ENCODE data around the gene C1QTNF9B.

C1QTNF9B gene

GRCh38 chr13:23851106-23851505, 46.2 kb downstream of the C1QTNF9B start:
- TF ChIP-seq CTCF (IDR thresholded peaks at IDR 0.05; ENCODE audit: insufficient read depth, low read length, poor library complexity, severe bottlenecking) = no peak
- no peak for TF ChIP-seq EZH2phosphoT487 (conservative IDR thresholded peaks at IDR 0.05; ENCODE audit: low read length)
- H3K4me3 ChIP-seq (ENCODE audit: insufficient read depth, low read length, poor library complexity, severe bottlenecking) = no peak overlapping the region
- no peaks in the 10 kb centered on the region for H3K27me3 ChIP-seq (ENCODE audit: low read length)
- no peak overlapping the region for H3K9ac ChIP-seq (ENCODE audit: low read length)
- H4K20me1 ChIP-seq (ENCODE audit: low read depth, low read length) = 0 out of 2 replicates have a peak, but pooled peaks cover 1% of the 10 kb centered on the region
- 0 out of 2 replicates have a peak, but pooled peaks cover 3% of the 10 kb centered on the region for H3F3A ChIP-seq (ENCODE audit: insufficient read depth)
- no peaks in the 10 kb centered on the region for H3K9me3 ChIP-seq (ENCODE audit: insufficient read depth, low read length)
- H3K36me3 ChIP-seq (ENCODE audit: low read length) = no peaks in the 10 kb centered on the region
- H2AFZ ChIP-seq (ENCODE audit: low read depth, low read length, severe bottlenecking) = no peak overlapping the region
- no peak overlapping the region for H3K4me2 ChIP-seq (ENCODE audit: low read depth, low read length, poor library complexity, severe bottlenecking)
- H3K27ac ChIP-seq (ENCODE audit: low read depth, low read length) = no peak overlapping the region
- no peaks in the 10 kb centered on the region for H3K79me2 ChIP-seq (ENCODE audit: insufficient read depth, low read length)
- H3K9me2 ChIP-seq (replicated peaks; ENCODE audit: insufficient read depth, low read length) = no peaks in the 10 kb centered on the region

GRCh38 chr13:23850134-23850533, 47.2 kb downstream of the C1QTNF9B start:
- Histone ChIP-seq H3K4me2 (ENCODE audit: low read depth, low read length, poor library complexity, severe bottlenecking) (no peak overlapping the region), H3K27ac (ENCODE audit: low read depth, low read length) (no peak overlapping the region), H2AFZ (ENCODE audit: low read depth, low read length, severe bottlenecking) (no peak overlapping the region), H3K36me3 (ENCODE audit: low read length) (no peaks in the 10 kb centered on the region), H3F3A (ENCODE audit: insufficient read depth) (0 out of 2 replicates have a peak, but pooled peaks cover under 1% of the 10 kb centered on the region), H3K79me2 (ENCODE audit: insufficient read depth, low read length) (no peaks in the 10 kb centered on the region), H3K9ac (ENCODE audit: low read length) (no peak overlapping the region), H3K4me3 (ENCODE audit: insufficient read depth, low read length, poor library complexity, severe bottlenecking) (no peak overlapping the region), H3K9me2 (replicated peaks; ENCODE audit: insufficient read depth, low read length) (no peaks in the 10 kb centered on the region), H4K20me1 (ENCODE audit: low read depth, low read length) (0 out of 2 replicates have a peak, but pooled peaks cover 3% of the 10 kb centered on the region), H3K27me3 (ENCODE audit: low read length) (no peaks in the 10 kb centered on the region), H3K9me3 (ENCODE audit: insufficient read depth, low read length) (no peaks in the 10 kb centered on the region)
- TF ChIP-seq CTCF (IDR thresholded peaks at IDR 0.05; ENCODE audit: insufficient read depth, low read length, poor library complexity, severe bottlenecking) (no peak), EZH2phosphoT487 (conservative IDR thresholded peaks at IDR 0.05; ENCODE audit: low read length) (no peak)

GRCh38 chr13:23849670-23850069, 47.6 kb downstream of the C1QTNF9B start:
- no peak overlapping the region for H3K27ac ChIP-seq (ENCODE audit: low read depth, low read length)
- no peaks in the 10 kb centered on the region for H3F3A ChIP-seq (ENCODE audit: insufficient read depth)
- H3K27me3 ChIP-seq (ENCODE audit: low read length) = no peaks in the 10 kb centered on the region
- H3K4me3 ChIP-seq (ENCODE audit: insufficient read depth, low read length, poor library complexity, severe bottlenecking) = no peak overlapping the region
- no peak overlapping the region for H2AFZ ChIP-seq (ENCODE audit: low read depth, low read length, severe bottlenecking)
- H3K9me2 ChIP-seq (replicated peaks; ENCODE audit: insufficient read depth, low read length) = no peaks in the 10 kb centered on the region
- H3K4me2 ChIP-seq (ENCODE audit: low read depth, low read length, poor library complexity, severe bottlenecking) = no peak overlapping the region
- H3K79me2 ChIP-seq (ENCODE audit: insufficient read depth, low read length) = no peaks in the 10 kb centered on the region
- H3K36me3 ChIP-seq (ENCODE audit: low read length) = no peaks in the 10 kb centered on the region
- no peak overlapping the region for H3K9ac ChIP-seq (ENCODE audit: low read length)
- no peaks in the 10 kb centered on the region for H3K9me3 ChIP-seq (ENCODE audit: insufficient read depth, low read length)
- 0 out of 2 replicates have a peak, but pooled peaks cover 3% of the 10 kb centered on the region for H4K20me1 ChIP-seq (ENCODE audit: low read depth, low read length)
- TF ChIP-seq EZH2phosphoT487 (conservative IDR thresholded peaks at IDR 0.05; ENCODE audit: low read length) (no peak), CTCF (IDR thresholded peaks at IDR 0.05; ENCODE audit: insufficient read depth, low read length, poor library complexity, severe bottlenecking) (no peak)
